Mesodermal cell (in vitro differentiated cells): ENCODE data around the gene MRPL20.
A peak's percentile ranks its signal among the peaks of the same experiment; 100 is the strongest.

Experiments
- H3K27ac ChIP-seq: 2 replicates; pipeline ENCODE4 v1.7.0; 2013; ENCODE audit warnings: mild to moderate bottlenecking, low read depth, low read length, moderate library complexity; ENCODE audit not compliant: severe bottlenecking
- H3K36me3 ChIP-seq: 2 replicates; pipeline ENCODE4 v1.7.1; 2013; ENCODE audit warnings: mild to moderate bottlenecking, low read length, moderate library complexity; ENCODE audit not compliant: control insufficient read depth, insufficient read depth
- H3K4me1 ChIP-seq: one replicate; pipeline ENCODE4 v1.7.1; 2013; ENCODE audit warnings: mild to moderate bottlenecking, low read length; ENCODE audit not compliant: insufficient read depth, control insufficient read depth, poor library complexity, severe bottlenecking
- H3K4me3 ChIP-seq: 2 replicates; pipeline ENCODE4 v1.7.0; 2013; ENCODE audit warnings: low read length, control low read depth, mild to moderate bottlenecking; ENCODE audit not compliant: insufficient read depth, poor library complexity, severe bottlenecking; ENCODE audit errors: extremely low read depth
- H3K9me3 ChIP-seq: 2 replicates; pipeline ENCODE4 v1.7.1; 2013; ENCODE audit warnings: mild to moderate bottlenecking, low read length, moderate library complexity; ENCODE audit not compliant: control insufficient read depth
- WGBS, 2 experiments: methylation state at CpG; one replicate each; pipeline ENCODE4 v1.1.5; 2013; ENCODE audit warnings: missing lambda C conversion rate in 2 of 2; ENCODE audit not compliant: insufficient coverage in 2 of 2; 5-methylcytosine and 5-hydroxymethylcytosine counted together

MRPL20 gene

GRCh38 chr1:1435911-1436629, 29.0 kb upstream of the MRPL20 start:
- H3K4me1 ChIP-seq: peaks cover 65% of the 10 kb centered on the region
- no peak overlapping the region for H3K27ac ChIP-seq
- WGBS, 2 experiments: 18 to 23% methylated on average over 23 to 34 of the region's 40 CpGs
- peaks cover 9% of the 10 kb centered on the region for H3K36me3 ChIP-seq
- H3K4me3 ChIP-seq: peak overlapping the region; percentile 55
- no peaks in the 10 kb centered on the region for H3K9me3 ChIP-seq

- H3K36me3 ChIP-seq: peaks cover 3% of the 10 kb centered on the region
- 8 to 15% methylated on average over 31 to 83 of the region's 89 CpGs for WGBS, 2 experiments
- peak within 1 kb of the TSS; percentile 55 for H3K4me3 ChIP-seq
- no peaks in the 10 kb centered on the region for H3K9me3 ChIP-seq
- H3K27ac ChIP-seq: peak within 1 kb of the TSS; percentile 93
- H3K4me1 ChIP-seq: peaks cover 71% of the 10 kb centered on the region
Measured at GRCh38 chr1:1435106-1435903, 28.2 kb upstream of the MRPL20 start, which contains the start of gene VWA1. Gene VWA1, plus strand, starts transcription at chr1:1435690. Its CDS starts 59 bp downstream, at chr1:1435749.

GRCh38 chr1:1434824-1435105, 27.7 kb upstream of the MRPL20 start:
- peaks cover 3% of the 10 kb centered on the region for H3K36me3 ChIP-seq
- H3K4me1 ChIP-seq: peaks cover 75% of the 10 kb centered on the region
- H3K9me3 ChIP-seq: no peaks in the 10 kb centered on the region
- peak overlapping the region; percentile 55 for H3K4me3 ChIP-seq
- 67 to 83% methylated on average over 4 of the region's 4 CpGs for WGBS, 2 experiments
- no peak overlapping the region for H3K27ac ChIP-seq

- Histone ChIP-seq H3K9me3 (no peaks in the 10 kb centered on the region), H3K4me3 (no peak overlapping the region), H3K27ac (peak overlapping the region; percentile 93), H3K4me1 (peaks cover 80% of the 10 kb centered on the region), H3K36me3 (peaks cover 3% of the 10 kb centered on the region)
- WGBS, 2 experiments: 18 to 21% methylated on average over 20 to 31 of the region's 32 CpGs
Measured at GRCh38 chr1:1434131-1434823, 27.2 kb upstream of the MRPL20 start.

GRCh38 chr1:1433804-1434130, 26.7 kb upstream of the MRPL20 start:
- Histone ChIP-seq H3K27ac (peak overlapping the region; percentile 93), H3K9me3 (no peaks in the 10 kb centered on the region), H3K4me3 (no peak overlapping the region), H3K4me1 (peaks cover 82% of the 10 kb centered on the region), H3K36me3 (peaks cover 3% of the 10 kb centered on the region)
- WGBS, 2 experiments: 18 to 23% methylated on average over 8 of the region's 12 CpGs

GRCh38 chr1:1432951-1433803, 26.1 kb upstream of the MRPL20 start:
- no peaks in the 10 kb centered on the region for H3K9me3 ChIP-seq
- H3K4me3 ChIP-seq: no peak overlapping the region
- 28 to 51% methylated on average over 19 to 20 of the region's 34 CpGs for WGBS, 2 experiments
- H3K36me3 ChIP-seq: peaks cover 3% of the 10 kb centered on the region
- H3K27ac ChIP-seq: peak overlapping the region; percentile 93
- peaks cover 79% of the 10 kb centered on the region for H3K4me1 ChIP-seq

GRCh38 chr1:1432274-1432950, 25.3 kb upstream of the MRPL20 start:
- Histone ChIP-seq H3K4me3 (no peak overlapping the region), H3K9me3 (no peaks in the 10 kb centered on the region), H3K36me3 (no peaks in the 10 kb centered on the region), H3K27ac (peak overlapping the region; percentile 93), H3K4me1 (peaks cover 72% of the 10 kb centered on the region)
- 73 to 77% methylated on average over 17 to 28 of the region's 28 CpGs for WGBS, 2 experiments

GRCh38 chr1:1431845-1432273, 24.8 kb upstream of the MRPL20 start:
- WGBS, 2 experiments: 10 to 22% methylated on average over 1 to 5 of the region's 5 CpGs
- H3K36me3 ChIP-seq: no peaks in the 10 kb centered on the region
- no peak overlapping the region for H3K4me3 ChIP-seq
- no peaks in the 10 kb centered on the region for H3K9me3 ChIP-seq
- peaks cover 67% of the 10 kb centered on the region for H3K4me1 ChIP-seq
- H3K27ac ChIP-seq: peak overlapping the region; percentile 93

- 65 to 66% methylated on average over 7 to 9 of the region's 18 CpGs for WGBS, 2 experiments
- peak overlapping the region; percentile 93 for H3K27ac ChIP-seq
- no peaks in the 10 kb centered on the region for H3K9me3 ChIP-seq
- no peak overlapping the region for H3K4me3 ChIP-seq
- H3K4me1 ChIP-seq: peaks cover 67% of the 10 kb centered on the region
- H3K36me3 ChIP-seq: no peaks in the 10 kb centered on the region
Measured at GRCh38 chr1:1430992-1431844, 24.1 kb upstream of the MRPL20 start.
